Aorta (tissue), 5 donors: ENCODE data around the gene UBAP1L. TPM values are rescaled to one million over a fixed set of nuclear protein-coding genes. Genes with fewer than 3 reads are reported as not detected.

Experiments
- ATAC-seq: fragments of 200-7000 bp; cut with Tn5 transposase; one replicate; pipeline ENCODE4 v1.9.1; 2022; ENCODE audit warnings: moderate library complexity; ENCODE audit not compliant: low FRiP score
- DNase-seq, 2 donors: peaks; one replicate each; pipeline ENCODE4 v3.0.0-alpha.2; 2020
- H3K27ac ChIP-seq, 2 donors: one replicate each; pipeline ENCODE4 v1.5.1; 2013; ENCODE audit warnings: low read length in 2 of 2, mild to moderate bottlenecking in 2 of 2, moderate library complexity in 2 of 2, control low read depth in 1 of 2, inconsistent platforms in 1 of 2, low read depth in 1 of 2
- H3K27me3 ChIP-seq, 2 donors: one replicate each; pipeline ENCODE4 v1.6.1; 2013; ENCODE audit warnings: control low read depth in 1 of 2, low read length in 1 of 2, mild to moderate bottlenecking in 1 of 2, moderate library complexity in 1 of 2; ENCODE audit not compliant: insufficient read depth in 2 of 2, control insufficient read depth in 1 of 2
- H3K36me3 ChIP-seq, 2 donors: one replicate each; pipeline ENCODE4 v1.6.1; 2013; ENCODE audit warnings: control low read depth in 1 of 2, low read length in 1 of 2, mild to moderate bottlenecking in 1 of 2; ENCODE audit not compliant: insufficient read depth in 2 of 2, control insufficient read depth in 1 of 2
- H3K4me1 ChIP-seq, 2 donors: one replicate each; pipeline ENCODE4 v1.6.1; 2013; ENCODE audit warnings: low read length in 2 of 2, control low read depth in 1 of 2, mild to moderate bottlenecking in 1 of 2, moderate library complexity in 1 of 2; ENCODE audit not compliant: insufficient read depth in 2 of 2, control insufficient read depth in 1 of 2
- H3K4me3 ChIP-seq, 2 donors: one replicate each; pipeline ENCODE4 v1.5.1; 2013; ENCODE audit warnings: low read length in 2 of 2, control low read depth in 1 of 2, mild to moderate bottlenecking in 1 of 2
- H3K9me3 ChIP-seq: one replicate; pipeline ENCODE4 v1.6.1; 2013; ENCODE audit warnings: mild to moderate bottlenecking, low read length; ENCODE audit not compliant: control insufficient read depth
- WGBS, 2 donors: extraction: QIAGEN DNeasy Blood & Tissue Kit; methylation state at CpG; one replicate each; pipeline ENCODE4 v1.1.7; 2013; 5-methylcytosine and 5-hydroxymethylcytosine counted together
- intact Hi-C, 2 donors: fragments of 100-400 bp; cut with DNase I; formaldehyde crosslinking; loops; one replicate each; pipeline versions ENCODE4 v1.14.2 to v1.15.0; 2022
- polyA plus RNA-seq, 2 donors: library from polyadenylated mRNA; stranded (reverse); fragments of 200-250 nt; gene quantifications; one replicate each; pipeline ENCODE4 v1.2.3, GENCODE V29; 2013
- total RNA-seq, 2 donors: library from RNA; stranded (reverse); fragmentation: NEBNext Ultra II Directional; extraction: Animal tissue kit (Norgen Biotek cat#: 25700); gene quantifications; one replicate each; pipeline ENCODE4 v1.2.1, GENCODE V29; 2021
- donor health status: healthy with polysubstance abuse.
- donor health status: Bipolar disorder and iron deficiency.
- donor health status: DM: no; HTN: no; CAD: no.
- donor health status: DM: no; HTN: no; CAD: no.
- donor health status: DM: yes; HTN: yes; CAD: no.

UBAP1L gene
- total and polyA plus RNA-seq, 4 donors: 0.88 to 10.3 (median 7.0) TPM

- ATAC-seq (peak; percentile 20), DNase-seq (peak in 1 of 2 donors; percentile 28)
- Histone ChIP-seq H3K4me1 (peaks cover 0 to 9% of the 10 kb centered on the region in 2 donors), H3K4me3 (no peak overlapping the region), H3K27me3 (no peaks in the 10 kb centered on the region), H3K36me3 (peaks cover 0 to 6% of the 10 kb centered on the region in 2 donors), H3K27ac (peak overlapping the region; percentile 43 to 84), H3K9me3 (no peaks in the 10 kb centered on the region)
- intact Hi-C loops: loop anchor here in 1 of 2 donors (5.0 kb wide), 1 partner anchor 32 kb away; no protein-coding TSS in a partner anchor
- WGBS, 2 donors: 24 to 30% methylated on average over 4 of the region's 4 CpGs
Measured at GRCh38 chr15:65059931-65060596, 54.9 kb downstream of the UBAP1L start.

GRCh38 chr15:65059369-65059750 is 55.6 kb downstream of the UBAP1L start:
- no peak for ATAC-seq
- Histone ChIP-seq H3K4me1 (peaks cover 0 to 6% of the 10 kb centered on the region in 2 donors), H3K36me3 (peaks cover 0 to 7% of the 10 kb centered on the region in 2 donors), H3K4me3 (no peak overlapping the region), H3K9me3 (no peaks in the 10 kb centered on the region), H3K27me3 (no peaks in the 10 kb centered on the region), H3K27ac (peak overlapping the region; percentile 43 to 61)
- 73 to 85% methylated on average over 3 of the region's 3 CpGs for WGBS, 2 donors
- peak in 1 of 2 donors; percentile 45 for DNase-seq
- intact Hi-C loops: loop anchor here in 1 of 2 donors (5.0 kb wide), 1 partner anchor 33 kb away; no protein-coding TSS in a partner anchor

GRCh38 chr15:65058394-65059368 is 56.3 kb downstream of the UBAP1L start:
- peaks cover 0 to 6% of the 10 kb centered on the region in 2 donors for H3K4me1 ChIP-seq

GRCh38 chr15:65057549-65057940 is 57.5 kb downstream of the UBAP1L start:
- Histone ChIP-seq H3K4me1 (peaks cover 0 to 3% of the 10 kb centered on the region in 2 donors), H3K9me3 (no peaks in the 10 kb centered on the region), H3K4me3 (no peak overlapping the region), H3K27me3 (no peaks in the 10 kb centered on the region), H3K27ac (peak overlapping the region in 1 of 2 donors; percentile 26), H3K36me3 (peaks cover 4 to 11% of the 10 kb centered on the region in 2 donors)
- intact Hi-C loops: loop anchor here in 1 of 2 donors (5.0 kb wide), 1 partner anchor 35 kb away; no protein-coding TSS in a partner anchor
- ATAC-seq (no peak), DNase-seq (no peak)
- WGBS, 2 donors: 56% methylated on average over 8 of the region's 8 CpGs

More at GRCh38 chr15:65058394-65059368, 56.3 kb downstream of the UBAP1L start:
- 71 to 76% methylated on average over 16 of the region's 16 CpGs for WGBS, 2 donors
- Histone ChIP-seq H3K27ac (peak overlapping the region; percentile 43 to 61), H3K9me3 (no peaks in the 10 kb centered on the region), H3K36me3 (peaks cover 0 to 7% of the 10 kb centered on the region in 2 donors), H3K4me3 (no peak overlapping the region), H3K27me3 (no peaks in the 10 kb centered on the region)
- DNase-seq (peak; percentile 15 to 21), ATAC-seq (no peak)
- intact Hi-C loops: loop anchor here in 1 of 2 donors (5.0 kb wide), 1 partner anchor 34 kb away; no protein-coding TSS in a partner anchor

- H3K4me1 ChIP-seq: no peaks in the 10 kb centered on the region
- H3K27me3 ChIP-seq: no peaks in the 10 kb centered on the region
- no peak for ATAC-seq
- H3K36me3 ChIP-seq: peaks cover 4 to 11% of the 10 kb centered on the region in 2 donors
- intact Hi-C loops: loop anchor here in 1 of 2 donors (5.0 kb wide), 1 partner anchor 35 kb away; no protein-coding TSS in a partner anchor
- H3K9me3 ChIP-seq: no peaks in the 10 kb centered on the region
- no peak for DNase-seq
- H3K4me3 ChIP-seq: no peak overlapping the region
- H3K27ac ChIP-seq: peak overlapping the region; percentile 28 to 45
- WGBS, 2 donors: 61 to 64% methylated on average over 8 of the region's 8 CpGs
Measured at GRCh38 chr15:65056868-65057548, 58.0 kb downstream of the UBAP1L start.

- DNase-seq (no peak), ATAC-seq (no peak)
- 17 to 35% methylated on average over 9 of the region's 9 CpGs for WGBS, 2 donors
- no peaks in the 10 kb centered on the region for H3K4me1 ChIP-seq
- H3K9me3 ChIP-seq: no peaks in the 10 kb centered on the region
- no peak overlapping the region for H3K4me3 ChIP-seq
- H3K27ac ChIP-seq: peak overlapping the region in 1 of 2 donors; percentile 82
- intact Hi-C loops: loop anchor here in 1 of 2 donors (5.0 kb wide), 1 partner anchor 36 kb away; no protein-coding TSS in a partner anchor
- H3K27me3 ChIP-seq: no peaks in the 10 kb centered on the region
- peaks cover 4 to 13% of the 10 kb centered on the region in 2 donors for H3K36me3 ChIP-seq
Measured at GRCh38 chr15:65056106-65056505, 58.9 kb downstream of the UBAP1L start.

GRCh38 chr15:65055201-65055870 is 59.7 kb downstream of the UBAP1L start:
- peak in 1 of 2 donors; percentile 67 for DNase-seq
- peaks cover 4 to 13% of the 10 kb centered on the region in 2 donors for H3K36me3 ChIP-seq
- intact Hi-C loops: loop anchor here in 1 of 2 donors (5.0 kb wide), 1 partner anchor 37 kb away; no protein-coding TSS in a partner anchor
- no peak overlapping the region for H3K4me3 ChIP-seq
- no peaks in the 10 kb centered on the region for H3K9me3 ChIP-seq
- peak; percentile 25 for ATAC-seq
- WGBS, 2 donors: 9 to 10% methylated on average over 6 of the region's 6 CpGs
- no peaks in the 10 kb centered on the region for H3K4me1 ChIP-seq
- H3K27me3 ChIP-seq: no peaks in the 10 kb centered on the region
- H3K27ac ChIP-seq: peak overlapping the region in 1 of 2 donors; percentile 82
